ENCODE measurements around the gene ADAMTSL4. TPM values are rescaled to one million over a fixed set of nuclear protein-coding genes. Genes with fewer than 3 reads are reported as not detected.

Gene ADAMTSL4
- total and polyA plus RNA-seq, 2 of the 8 experiments (the other 6 are each of a cell fraction or from before 2014, with no cell fraction given): 4.2 to 5.4 TPM

- WGBS, 2 experiments (ENCODE audit: extremely low coverage in 1 of 2, insufficient coverage in 1 of 2, insufficient read length in 1 of 2, insufficient replicate concordance in 2 of 2, low coverage in 1 of 2, low lambda C conversion rate in 2 of 2, missing lambda C conversion rate in 1 of 2): 91% methylated on average over 11 of the region's 11 CpGs; no CpG with 5 or more reads in 1 of the 2 experiments
- TF ChIP-seq KDM5A (IDR thresholded peaks at IDR 0.05; ENCODE audit: low read length) (no peak), CTCF (IDR thresholded peaks at IDR 0.05; ENCODE audit: control extremely low read depth in 1 of 3, insufficient read depth in 1 of 3, low read depth in 1 of 3, low read length in 3 of 3) (no peak), BACH1 (IDR thresholded peaks at IDR 0.05; ENCODE audit: low read length) (no peak), POLR2AphosphoS5 (IDR thresholded peaks at IDR 0.05; ENCODE audit: low read depth, low read length) (no peak), BCL11A (IDR thresholded peaks at IDR 0.05; ENCODE audit: low read depth in 2 of 2, low read length in 2 of 2) (no peak), KDM1A (IDR thresholded peaks at IDR 0.05; ENCODE audit: borderline replicate concordance, low read length) (no peak), RNF2 (IDR thresholded peaks at IDR 0.05; ENCODE audit: borderline replicate concordance, low read depth, low read length, missing control alignments, poor library complexity, severe bottlenecking) (no peak), E2F6 (IDR thresholded peaks at IDR 0.05) (no peak)
Observed at GRCh38 chr1:150551051-150551783, 2.0 kb downstream of the ADAMTSL4 start.

More at GRCh38 chr1:150551051-150551783, 2.0 kb downstream of the ADAMTSL4 start:
- no peak overlapping the region for H4K5ac ChIP-seq (ENCODE audit: insufficient read length, low read depth, low read length)
- H3K4me1 ChIP-seq (replicated peaks in 1 of 4; ENCODE audit: control insufficient read depth in 3 of 4, insufficient read depth in 4 of 4, low read length in 3 of 4): peaks cover 2 to 21% (median 12%) of the 10 kb centered on the region in 4 experiments
- peaks cover 0 to 19% (median 10%) of the 10 kb centered on the region in 4 experiments; a peak in 5 of 7 replicates for H3K27me3 ChIP-seq (replicated peaks in 1 of 4; ENCODE audit: control insufficient read depth in 3 of 4, extremely low read depth in 1 of 4, insufficient read depth in 3 of 4, low read length in 3 of 4)
- peaks cover 5% of the 10 kb centered on the region; the same call in 1 of the 2 replicates for H3K23me2 ChIP-seq (ENCODE audit: low read depth, low read length)
- DNase-seq (ENCODE audit: low read depth in 1 of 2, low spot score in 2 of 2) (no peak), FAIRE-seq (no peak)
- H2AK5ac ChIP-seq (ENCODE audit: low read depth, low read length): no peak overlapping the region
- 0 out of 2 replicates have a peak overlapping the region, but pooled peaks have one; percentile 32 for H2BK20ac ChIP-seq (ENCODE audit: low read length)
- H3K4me2 ChIP-seq (ENCODE audit: insufficient read depth in 1 of 2, low read depth in 2 of 2, low read length in 2 of 2): no peak overlapping the region
- no peak overlapping the region for H3K9ac ChIP-seq (replicated peaks in 1 of 4; ENCODE audit: extremely low read depth in 1 of 4, low read depth in 3 of 4, low read length in 3 of 4)
- H4K20me1 ChIP-seq (replicated peaks in 1 of 2; ENCODE audit: control insufficient read depth in 1 of 2, insufficient read depth in 2 of 2, low read length in 2 of 2): peaks cover 1 to 4% of the 10 kb centered on the region in 2 experiments
- H3K23ac ChIP-seq (ENCODE audit: insufficient read length): no peak overlapping the region
- H2BK12ac ChIP-seq (ENCODE audit: low read depth, low read length): no peak overlapping the region
- H3K9me3 ChIP-seq (ENCODE audit: insufficient read depth in 2 of 2, low read depth in 1 of 2, low read length in 1 of 2): no peaks in the 10 kb centered on the region
- 0 out of 2 replicates have a peak, but pooled peaks cover 3% of the 10 kb centered on the region for H3K79me1 ChIP-seq (ENCODE audit: low read depth, low read length)
- no peak overlapping the region for H3K18ac ChIP-seq (ENCODE audit: extremely low read depth, low read length)
- no peak overlapping the region for H2AFZ ChIP-seq (ENCODE audit: low read length)
- H4K91ac ChIP-seq (replicated peaks; ENCODE audit: insufficient read length, low read length): no peak overlapping the region
- no peak overlapping the region for H3K4ac ChIP-seq (replicated peaks; ENCODE audit: insufficient read length, low read depth, low read length)
- H3K4me3 ChIP-seq (ENCODE audit: extremely low read depth in 1 of 4, insufficient read depth in 2 of 4, low read depth in 3 of 4, low read length in 4 of 4): no peak overlapping the region
- H3K14ac ChIP-seq (ENCODE audit: insufficient read length): no peak overlapping the region
- H3K27ac ChIP-seq (ENCODE audit: low read depth, low read length): no peak overlapping the region
- H3K36me3 ChIP-seq (ENCODE audit: control insufficient read depth in 2 of 4, insufficient read depth in 4 of 4, low read length in 3 of 4): peaks cover 0 to 4% (median 2%) of the 10 kb centered on the region in 4 experiments; a peak in 2 of 8 replicates
- H2BK5ac ChIP-seq (ENCODE audit: low read depth, low read length): no peak overlapping the region
- H4K8ac ChIP-seq (ENCODE audit: extremely low read depth, insufficient read depth, low read length): no peak overlapping the region
- no peak overlapping the region for H2BK120ac ChIP-seq (replicated peaks; ENCODE audit: low read depth, low read length)
- POLR2A ChIA-PET (ENCODE audit: partially characterized antibody): interaction anchor here (1.2 to 43.7 kb wide), 6 partner anchors 10 to 187 kb away, joined by 3 to 1380 read pairs (median 59); partner anchors contain the start of genes ENSA, MCL1 and RPRD2
- H3K56ac ChIP-seq (replicated peaks; ENCODE audit: insufficient read length, low read depth, low read length): no peak overlapping the region
- H2BK15ac ChIP-seq (ENCODE audit: low read length): no peak overlapping the region
- no peaks in the 10 kb centered on the region for H3K79me2 ChIP-seq (ENCODE audit: control insufficient read depth in 1 of 2, insufficient read depth in 2 of 2, low read length in 2 of 2)
- CTCF ChIA-PET (ENCODE audit: partially characterized antibody): interaction anchor here (0.7 to 6.3 kb wide), 7 partner anchors 9 to 297 kb away, joined by 3 to 65 read pairs (median 4); no protein-coding TSS in a partner anchor
